PC-3 (cell line): ENCODE results near the gene TALDO1.

Experiments
- CTCF ChIP-seq: fragments of 300-600 bp; sonication (generic); conservative IDR thresholded peaks from 2 replicates; pipeline ENCODE4 v1.5.1; 2017; ENCODE audit warnings: antibody characterized with exemption, low read depth, mild to moderate bottlenecking, low read length
- EZH2 ChIP-seq: fragments of 300-600 bp; sonication (generic); IDR thresholded peaks from one replicate; pipeline ENCODE4 v1.6.1; 2017; ENCODE audit warnings: antibody characterized with exemption, mild to moderate bottlenecking, low read length; ENCODE audit not compliant: unreplicated experiment

GRCh38 chr11:701741-702461, 45.4 kb upstream of the TALDO1 start:
- TF ChIP-seq CTCF (no peak), EZH2 (no peak)
